GM11168 (cell line): ENCODE measurements around the gene CCNYL1.

Experiments used
- in situ Hi-C: fragments of 300-500 bp; cut with MboI; formaldehyde crosslinking; loops from one replicate; pipeline ENCODE4 v1.12.0; 2022; ENCODE audit warnings: low sequenced_read_pairs; ENCODE audit not compliant: unreplicated experiment

CCNYL1 gene

GRCh38 chr2:207762146-207762545 is 50.7 kb downstream of the CCNYL1 start:
- in situ Hi-C loops = no loop called here

- in situ Hi-C loops = no loop called here
These were observed 52.0 kb downstream of the CCNYL1 start for GRCh38 chr2:207763303-207763917.

- in situ Hi-C loops = no loop called here
These were observed 52.7 kb downstream of the CCNYL1 start for GRCh38 chr2:207764096-207764630.

GRCh38 chr2:207765547-207765946 is 54.1 kb downstream of the CCNYL1 start:
- in situ Hi-C loops = no loop called here

GRCh38 chr2:207766041-207766551 is 54.7 kb downstream of the CCNYL1 start:
- in situ Hi-C loops = no loop called here

- in situ Hi-C loops = no loop called here
These were observed 55.4 kb downstream of the CCNYL1 start for GRCh38 chr2:207766697-207767460.

GRCh38 chr2:207767461-207768167 is 56.2 kb downstream of the CCNYL1 start:
- in situ Hi-C loops = no loop called here

GRCh38 chr2:207768168-207768865 is 56.9 kb downstream of the CCNYL1 start:
- in situ Hi-C loops = no loop called here

- in situ Hi-C loops = no loop called here
These were observed 57.6 kb downstream of the CCNYL1 start for GRCh38 chr2:207768866-207769596.

GRCh38 chr2:207770602-207771404 is 59.4 kb downstream of the CCNYL1 start:
- in situ Hi-C loops = no loop called here

GRCh38 chr2:207771421-207771820 is 60.0 kb downstream of the CCNYL1 start:
- in situ Hi-C loops = no loop called here

- in situ Hi-C loops = no loop called here
These were observed 60.8 kb downstream of the CCNYL1 start for GRCh38 chr2:207772081-207772843.

- in situ Hi-C loops = no loop called here
These were observed 61.4 kb downstream of the CCNYL1 start for GRCh38 chr2:207772844-207773205.

- in situ Hi-C loops = no loop called here
These were observed 64.0 kb downstream of the CCNYL1 start for GRCh38 chr2:207775473-207775872.

- in situ Hi-C loops = no loop called here
These were observed 65.7 kb downstream of the CCNYL1 start for GRCh38 chr2:207777124-207777523.

- in situ Hi-C loops = no loop called here
These were observed 67.0 kb downstream of the CCNYL1 start for GRCh38 chr2:207778298-207778882.

GRCh38 chr2:207779523-207779922 is 68.1 kb downstream of the CCNYL1 start:
- in situ Hi-C loops = no loop called here
